Stimulated activated CD4-positive, alpha-beta T cell treated with anti-CD3 and anti-CD28 coated beads, TNF-alpha, amount 100 ng/mL, for 1 hour (primary cell): ENCODE measurements around the gene ZNRF2.
"Not testable (repeated sequence)": the region's sequence is repeated elsewhere in the genome, so short reads cannot be mapped to it uniquely, and the experiment has no call there.

ENCODE experiments used
- DNase-seq, 3 donors: peaks; one replicate each; pipeline ENCODE4 v3.0.0-alpha.2; 2020; ENCODE audit warnings: low read depth in 3 of 3, low spot score in 1 of 3

ZNRF2 gene

GRCh38 chr7:30260246-30260768 lies 24.1 kb upstream of the ZNRF2 start:
- DNase-seq: no peak

- no peak for DNase-seq
Observed at GRCh38 chr7:30263090-30263710, 21.2 kb upstream of the ZNRF2 start.

- DNase-seq: no peak
Observed at GRCh38 chr7:30264052-30264451, 20.3 kb upstream of the ZNRF2 start.

- not testable (repeated sequence) for DNase-seq
Observed at GRCh38 chr7:30265189-30265588, 19.2 kb upstream of the ZNRF2 start.

- DNase-seq: no peak
Observed at GRCh38 chr7:30266686-30267085, 17.7 kb upstream of the ZNRF2 start.

GRCh38 chr7:30268586-30268985 lies 15.8 kb upstream of the ZNRF2 start:
- no peak for DNase-seq

- DNase-seq: no peak
Observed at GRCh38 chr7:30269490-30269889, 14.9 kb upstream of the ZNRF2 start.

GRCh38 chr7:30270921-30271320 lies 13.5 kb upstream of the ZNRF2 start:
- DNase-seq: no peak

- no peak for DNase-seq
Observed at GRCh38 chr7:30272126-30272525, 12.3 kb upstream of the ZNRF2 start.

GRCh38 chr7:30273552-30273951 lies 10.8 kb upstream of the ZNRF2 start:
- no peak for DNase-seq

GRCh38 chr7:30274641-30275040 lies 9.8 kb upstream of the ZNRF2 start:
- DNase-seq: no peak

GRCh38 chr7:30276203-30276900 lies 8.0 kb upstream of the ZNRF2 start:
- peak; percentile 7 to 17 (median 15) for DNase-seq

GRCh38 chr7:30278376-30278775 lies 6.0 kb upstream of the ZNRF2 start:
- DNase-seq: no peak

GRCh38 chr7:30278849-30279652 lies 5.3 kb upstream of the ZNRF2 start:
- DNase-seq: no peak

GRCh38 chr7:30279653-30279904 lies 4.8 kb upstream of the ZNRF2 start:
- no peak for DNase-seq

- DNase-seq: no peak
Observed at GRCh38 chr7:30280631-30281030, 3.8 kb upstream of the ZNRF2 start.

GRCh38 chr7:30281263-30281662 lies 3.1 kb upstream of the ZNRF2 start:
- DNase-seq: no peak

- no peak for DNase-seq
Observed at GRCh38 chr7:30281791-30282190, 2.6 kb upstream of the ZNRF2 start.

- DNase-seq: no peak
Observed at GRCh38 chr7:30282735-30283134, 1.7 kb upstream of the ZNRF2 start.

- peak in 2 of 3 donors; percentile 2 to 16 for DNase-seq
Observed at GRCh38 chr7:30285067-30285535, 704 bp downstream of the ZNRF2 start.

GRCh38 chr7:30285536-30286284 lies 1.3 kb downstream of the ZNRF2 start:
- peak; percentile 3 to 18 (median 8) for DNase-seq
